NCI-H2029 (cell line): ENCODE measurements around the gene TPST2.

ENCODE experiments used
- DNase-seq: peaks from one replicate; lab custom pipeline; 2025; lab: John Stamatoyannopoulos, UW

Gene TPST2

GRCh38 chr22:26553056-26553752 lies 36.7 kb downstream of the TPST2 start:
- DNase-seq: peak; percentile 39

GRCh38 chr22:26552466-26552865 lies 37.5 kb downstream of the TPST2 start:
- no peak for DNase-seq

GRCh38 chr22:26551568-26551967 lies 38.4 kb downstream of the TPST2 start:
- no peak for DNase-seq

- no peak for DNase-seq
These were observed 39.4 kb downstream of the TPST2 start for GRCh38 chr22:26550498-26551033.

- no peak for DNase-seq
These were observed 39.9 kb downstream of the TPST2 start for GRCh38 chr22:26549902-26550497.

- no peak for DNase-seq
These were observed 40.9 kb downstream of the TPST2 start for GRCh38 chr22:26548984-26549383.

GRCh38 chr22:26548303-26548702 lies 41.6 kb downstream of the TPST2 start:
- no peak for DNase-seq

GRCh38 chr22:26547837-26548236 lies 42.1 kb downstream of the TPST2 start:
- no peak for DNase-seq

GRCh38 chr22:26547426-26547825 lies 42.5 kb downstream of the TPST2 start:
- DNase-seq: no peak

GRCh38 chr22:26546282-26546681 lies 43.6 kb downstream of the TPST2 start:
- peak; percentile 59 for DNase-seq

- no peak for DNase-seq
These were observed 44.1 kb downstream of the TPST2 start for GRCh38 chr22:26545827-26546226.

- no peak for DNase-seq
These were observed 44.5 kb downstream of the TPST2 start for GRCh38 chr22:26545385-26545784.

- DNase-seq: no peak
These were observed 45.4 kb downstream of the TPST2 start for GRCh38 chr22:26544489-26544888.

GRCh38 chr22:26542831-26543230 lies 47.1 kb downstream of the TPST2 start:
- no peak for DNase-seq

- no peak for DNase-seq
These were observed 48.6 kb downstream of the TPST2 start for GRCh38 chr22:26541167-26541819.

- no peak for DNase-seq
These were observed 49.8 kb downstream of the TPST2 start for GRCh38 chr22:26540119-26540518.

GRCh38 chr22:26536762-26537134 lies 53.2 kb downstream of the TPST2 start:
- DNase-seq: no peak

GRCh38 chr22:26536056-26536761 lies 53.7 kb downstream of the TPST2 start:
- no peak for DNase-seq

- no peak for DNase-seq
These were observed 54.4 kb downstream of the TPST2 start for GRCh38 chr22:26535603-26535908.

GRCh38 chr22:26534874-26535602 lies 54.9 kb downstream of the TPST2 start:
- DNase-seq: no peak

- DNase-seq: no peak
These were observed 55.6 kb downstream of the TPST2 start for GRCh38 chr22:26534171-26534855.
